Activated CD8-positive, alpha-beta memory T cell treated with anti-CD3 and anti-CD28 coated beads, Interleukin-2, amount 50 U/mL, for 24 hours (primary cell): Measurements from ENCODE around the gene NSUN6.

Experiments used
- DNase-seq: peaks from one replicate; pipeline ENCODE4 v3.0.0-alpha.2; 2020; ENCODE audit errors: extremely low read depth

NSUN6 gene

GRCh38 chr10:18561861-18562551 is 89.4 kb downstream of the NSUN6 start:
- no peak for DNase-seq

DNA sequence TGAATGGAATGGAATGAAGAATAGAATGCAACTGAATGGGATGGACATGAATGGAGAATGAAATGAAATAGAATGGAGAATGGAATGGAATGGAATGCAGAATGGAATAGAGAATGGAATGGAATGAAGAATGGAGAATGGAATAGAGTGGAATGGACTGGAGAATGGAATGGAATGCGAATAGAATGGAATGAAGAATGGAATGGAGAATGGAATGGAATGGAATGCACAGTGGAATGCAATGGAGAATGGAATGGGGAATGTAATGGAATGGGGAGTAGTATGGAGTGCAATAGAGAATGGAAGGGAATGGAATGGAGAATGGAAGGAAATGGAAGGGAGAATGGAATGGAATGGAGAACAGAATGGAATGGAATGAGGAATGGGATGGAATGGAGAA is 93.4 kb downstream of the NSUN6 start:
- no peak for DNase-seq

- DNase-seq, result no peak
These were observed 94.8 kb downstream of the NSUN6 start for GRCh38 chr10:18556522-18557147.

DNA sequence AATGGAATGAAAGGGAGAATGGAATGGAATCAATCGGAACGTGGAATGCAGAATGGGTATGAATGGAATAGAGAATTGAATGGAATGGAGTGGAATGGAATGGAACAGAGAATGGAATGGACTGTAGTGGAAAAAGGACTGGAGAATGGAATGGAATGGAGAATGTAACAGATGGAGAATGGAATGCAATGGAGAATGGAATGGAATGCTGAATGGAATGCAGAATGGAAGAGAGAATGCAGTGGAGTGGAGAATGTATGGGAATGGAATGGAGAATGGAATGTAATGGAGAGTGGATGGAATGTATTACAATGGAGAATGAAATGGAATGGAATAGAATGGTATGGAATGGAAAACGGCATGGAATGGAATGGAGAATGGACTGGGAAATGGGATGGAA is 96.9 kb downstream of the NSUN6 start:
- DNase-seq, result no peak

- DNase-seq, result no peak
These were observed 99.9 kb downstream of the NSUN6 start for GRCh38 chr10:18551473-18551872.

DNA sequence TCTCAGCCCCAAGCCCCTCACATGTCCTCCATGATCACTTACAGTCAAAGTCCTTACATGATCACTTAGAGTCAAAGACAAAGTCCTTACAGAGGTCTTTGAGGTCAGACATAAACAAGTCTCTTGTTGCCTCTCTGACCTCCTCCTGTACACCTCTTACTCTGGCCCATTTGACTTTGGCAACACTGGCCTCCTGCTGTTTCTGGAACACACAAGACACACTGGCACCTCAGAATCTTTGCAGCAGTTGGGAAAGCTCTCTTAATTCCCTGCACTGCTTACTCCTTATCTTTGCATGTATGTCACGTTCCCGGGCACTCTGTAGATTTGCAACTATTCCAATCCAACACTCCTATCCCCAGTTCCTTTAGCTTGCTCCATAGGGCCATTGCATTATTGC is 102.3 kb downstream of the NSUN6 start:
- no peak for DNase-seq

- no peak for DNase-seq
These were observed 105.6 kb downstream of the NSUN6 start for GRCh38 chr10:18545621-18546305.

DNA sequence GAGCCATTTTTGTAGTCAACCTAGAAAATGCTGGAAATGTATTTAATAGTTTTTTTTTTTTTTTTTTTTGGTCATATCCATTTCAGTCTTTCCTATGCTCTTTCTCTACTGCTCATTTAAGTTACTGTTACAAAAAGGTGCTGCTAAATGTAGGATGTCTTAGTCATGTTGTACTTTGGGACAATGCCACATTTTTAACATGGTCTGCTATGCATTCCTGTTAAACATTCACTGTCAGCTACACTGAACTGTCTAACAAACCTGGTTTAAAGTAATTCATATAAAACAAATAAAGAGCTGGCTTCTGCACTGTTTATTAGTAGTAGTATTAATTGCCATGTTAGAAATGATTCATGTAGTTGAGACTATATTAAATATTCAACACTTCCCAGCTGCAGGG is 108.6 kb downstream of the NSUN6 start:
- DNase-seq, result no peak

- DNase-seq, result no peak
These were observed 111.2 kb downstream of the NSUN6 start for GRCh38 chr10:18540195-18540594.

- no peak for DNase-seq
These were observed 112.1 kb downstream of the NSUN6 start for GRCh38 chr10:18539335-18539734.

GRCh38 chr10:18533896-18534295 is 117.5 kb downstream of the NSUN6 start:
- no peak for DNase-seq

DNA sequence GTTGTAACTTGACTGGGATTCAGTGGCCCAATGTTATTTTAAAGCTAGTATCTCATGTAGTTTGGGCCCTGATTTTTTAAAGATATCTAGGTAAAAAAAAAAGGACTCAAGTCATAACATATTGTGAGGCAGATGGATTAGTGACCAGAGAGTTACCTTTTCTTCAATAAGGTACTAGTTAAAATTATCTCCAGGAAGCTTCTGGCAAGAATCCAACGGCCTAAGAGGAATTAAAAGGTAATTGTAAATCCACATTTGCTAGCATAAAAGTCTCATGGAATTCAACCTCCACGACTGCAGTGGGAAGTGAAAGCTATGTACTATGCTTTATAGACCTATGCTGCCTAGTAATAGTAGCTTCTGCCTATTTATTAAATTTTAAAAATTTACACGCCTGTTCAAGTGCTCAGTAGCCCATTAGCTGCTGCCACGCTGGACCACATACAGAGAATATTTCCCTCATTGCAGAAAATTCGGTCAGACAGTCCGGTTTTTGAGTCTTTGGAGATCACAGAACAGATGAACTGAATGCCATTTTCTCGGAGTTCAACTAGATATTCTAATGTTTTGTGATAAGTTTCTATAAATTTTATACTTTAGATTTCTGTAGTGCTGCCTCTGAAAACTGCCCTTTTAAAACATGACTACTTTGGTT is 118.4 kb downstream of the NSUN6 start:
- DNase-seq, result no peak

DNA sequence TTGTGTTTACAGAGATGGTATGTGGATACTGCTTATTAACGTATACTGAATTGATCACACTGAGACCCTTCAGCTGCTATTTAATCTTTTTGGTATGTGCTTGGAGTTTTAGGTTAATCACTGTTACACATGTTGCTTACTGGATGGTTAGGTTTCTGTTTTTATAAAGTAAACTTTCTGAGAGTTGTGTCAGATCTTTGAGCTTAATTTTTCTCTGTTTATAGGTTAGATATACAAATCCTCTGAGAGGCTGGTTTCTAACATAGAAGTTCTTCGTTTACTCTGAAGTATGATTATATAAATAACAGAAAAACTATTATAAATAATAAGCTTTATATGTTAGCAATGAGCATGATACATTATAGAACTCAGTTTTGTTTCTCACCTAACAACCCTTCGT is 123.1 kb downstream of the NSUN6 start:
- DNase-seq, result no peak

- no peak for DNase-seq
These were observed 123.7 kb downstream of the NSUN6 start for GRCh38 chr10:18527687-18528086.

DNA sequence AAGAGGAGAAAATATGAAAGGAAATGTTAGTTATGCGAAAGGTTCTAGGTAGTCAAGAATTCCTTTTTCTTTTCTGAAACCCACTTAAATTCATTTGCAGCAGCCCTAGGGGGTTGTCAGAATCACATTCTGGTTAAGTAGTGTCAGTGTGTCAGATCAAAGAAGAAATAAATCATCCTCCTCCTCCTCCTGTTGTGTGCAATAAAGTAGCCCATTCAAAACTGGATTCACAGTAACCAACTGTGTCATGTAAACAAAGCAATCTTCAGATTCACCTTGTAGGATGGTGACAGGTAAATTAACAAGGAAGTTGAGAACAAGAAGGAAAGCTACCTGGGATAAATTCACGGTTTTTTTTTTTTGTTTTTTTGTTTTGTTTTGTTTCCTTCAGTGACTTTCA is 127.5 kb downstream of the NSUN6 start:
- no peak for DNase-seq

- DNase-seq, result no peak
These were observed 128.4 kb downstream of the NSUN6 start for GRCh38 chr10:18523025-18523424.

- DNase-seq, result no peak
These were observed 134.5 kb downstream of the NSUN6 start for GRCh38 chr10:18516851-18517250.

- no peak for DNase-seq
These were observed 136.8 kb downstream of the NSUN6 start for GRCh38 chr10:18514537-18514936.

DNA sequence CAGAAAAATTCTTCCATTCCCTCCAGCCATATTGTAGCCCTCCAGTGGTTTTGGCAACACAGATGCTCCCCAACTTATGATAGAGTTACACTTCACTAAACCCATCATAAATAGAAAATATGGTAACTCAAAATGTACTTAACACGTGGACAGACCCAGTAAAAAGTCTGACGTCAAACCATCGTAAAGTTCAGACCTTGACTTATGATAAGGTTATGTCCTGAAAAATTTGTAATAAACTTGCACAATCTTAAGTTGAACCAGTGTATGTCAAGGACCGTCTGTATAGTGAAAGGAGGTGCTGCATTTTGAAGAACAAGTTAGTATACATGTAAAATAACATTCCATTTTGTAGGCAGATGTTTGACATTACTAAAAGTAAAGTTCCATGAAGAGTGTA is 142.8 kb downstream of the NSUN6 start:
- DNase-seq, result no peak

DNA sequence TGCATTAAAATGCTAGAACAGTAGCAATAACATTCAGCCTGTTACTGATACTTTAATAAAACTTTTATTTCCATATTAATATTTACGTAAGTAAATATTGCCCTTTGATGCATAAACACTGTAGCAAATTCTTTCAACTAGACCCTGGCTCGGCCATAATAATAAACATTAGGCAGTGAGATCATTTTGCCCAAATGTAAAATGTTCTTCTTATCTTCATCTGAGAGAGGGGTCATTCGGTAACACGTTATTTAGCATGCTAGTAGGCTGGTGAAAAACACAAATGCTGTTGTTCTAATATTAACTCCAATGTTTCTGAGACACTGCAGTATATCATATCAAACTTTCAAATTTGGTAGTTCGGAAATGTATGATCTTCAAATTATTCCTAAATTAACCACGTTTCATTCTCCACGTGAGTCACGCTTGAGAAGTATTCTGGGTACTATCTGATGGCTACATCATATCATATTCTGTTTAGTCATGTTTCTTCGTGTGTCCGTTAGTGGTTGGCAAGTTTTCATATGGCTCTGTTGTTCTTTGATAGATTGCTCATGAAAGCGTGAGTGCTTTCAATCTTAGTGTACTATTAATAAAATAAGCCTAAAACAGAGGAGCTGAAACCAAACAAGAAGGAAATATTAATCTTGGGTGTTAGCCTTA is 145.8 kb downstream of the NSUN6 start:
- DNase-seq, result no peak

GRCh38 chr10:18504161-18504560 is 147.2 kb downstream of the NSUN6 start:
- no peak for DNase-seq

- DNase-seq, result no peak
These were observed 149.8 kb downstream of the NSUN6 start for GRCh38 chr10:18501629-18502028.
